Measurements from ENCODE around the gene SULT1B1.

Gene SULT1B1

GRCh38 chr4:69697536-69698242 lies 62.7 kb downstream of the SULT1B1 start:
- no peak for DNase-seq (ENCODE audit: low read depth)

- no peak for DNase-seq (ENCODE audit: low read depth)
Observed at GRCh38 chr4:69689599-69689998, 70.8 kb downstream of the SULT1B1 start.

GRCh38 chr4:69684804-69685203 lies 75.6 kb downstream of the SULT1B1 start:
- DNase-seq (ENCODE audit: low read depth) = no peak
